NT2/D1 (cell line): ENCODE data around the gene CUL1.

Experiments
- SUZ12 ChIP-seq: IDR thresholded peaks from 2 replicates; pipeline ENCODE4 v1.6.1; 2011; ENCODE audit not compliant: insufficient read length, insufficient read depth; ENCODE audit errors: extremely low read depth
- YY1 ChIP-seq: IDR thresholded peaks from 2 replicates; pipeline ENCODE4 v1.6.1; 2011; ENCODE audit not compliant: insufficient read length, insufficient read depth
- ZNF274 ChIP-seq: IDR thresholded peaks from 2 replicates; pipeline ENCODE4 v1.6.1; 2011; ENCODE audit warnings: mild to moderate bottlenecking, low read depth, low read length

DNA sequence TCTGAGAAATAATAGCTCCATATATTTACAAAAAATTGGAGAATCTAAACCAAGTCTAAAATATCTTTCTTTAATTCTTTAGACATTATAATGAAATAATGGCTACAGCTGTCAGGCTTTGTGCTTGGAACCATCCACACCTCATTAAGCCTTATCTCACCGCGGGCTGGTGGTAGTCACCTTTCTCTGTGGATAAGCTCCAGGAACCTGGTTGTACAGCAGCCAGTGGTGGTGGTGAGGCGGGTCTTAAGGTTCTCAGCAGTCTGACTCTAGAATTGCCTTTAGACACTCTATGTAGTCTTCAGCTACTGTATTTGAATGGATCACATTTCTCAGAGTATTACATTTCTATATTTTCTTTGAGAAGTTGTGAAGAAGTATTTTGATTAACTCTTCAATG lies 34.2 kb downstream of the CUL1 start:
- TF ChIP-seq YY1 (no peak), SUZ12 (no peak), ZNF274 (no peak)
